ENCODE results near the gene NTN4.

NTN4 gene

GRCh38 chr12:95773320-95773719 is 17.2 kb downstream of the NTN4 start:
- Histone ChIP-seq H3K4me3 (ENCODE audit: low read length) (no peak overlapping the region), H3K36me3 (ENCODE audit: control insufficient read depth, insufficient read depth, low read length) (no peaks in the 10 kb centered on the region), H3K9me3 (ENCODE audit: control insufficient read depth, insufficient read depth, low read length) (no peaks in the 10 kb centered on the region), H3K27ac (ENCODE audit: low read length) (no peak overlapping the region), H3K4me1 (ENCODE audit: control insufficient read depth, insufficient read depth, low read length) (0 out of 2 replicates have a peak, but pooled peaks cover 1% of the 10 kb centered on the region), H3K27me3 (ENCODE audit: control insufficient read depth, insufficient read depth, low read length) (no peaks in the 10 kb centered on the region)
- no CpG with 5 or more reads among the region's 6 CpGs for WGBS (ENCODE audit: insufficient coverage, insufficient read length)
- DNase-seq (ENCODE audit: low read depth, low spot score) = no peak

GRCh38 chr12:95767703-95768102 is 22.9 kb downstream of the NTN4 start:
- WGBS (ENCODE audit: insufficient coverage, insufficient read length) = no CpG with 5 or more reads among the region's 6 CpGs
- Histone ChIP-seq H3K9me3 (ENCODE audit: control insufficient read depth, insufficient read depth, low read length) (no peaks in the 10 kb centered on the region), H3K4me1 (ENCODE audit: control insufficient read depth, insufficient read depth, low read length) (peaks cover 2% of the 10 kb centered on the region; the same call in 1 of the 2 replicates), H3K27ac (ENCODE audit: low read length) (no peak overlapping the region), H3K36me3 (ENCODE audit: control insufficient read depth, insufficient read depth, low read length) (no peaks in the 10 kb centered on the region), H3K4me3 (ENCODE audit: low read length) (no peak overlapping the region), H3K27me3 (ENCODE audit: control insufficient read depth, insufficient read depth, low read length) (no peaks in the 10 kb centered on the region)
- no peak for DNase-seq (ENCODE audit: low read depth, low spot score)

- no peaks in the 10 kb centered on the region for H3K27me3 ChIP-seq (ENCODE audit: control insufficient read depth, insufficient read depth, low read length)
- H3K4me1 ChIP-seq (ENCODE audit: control insufficient read depth, insufficient read depth, low read length) = peaks cover 2% of the 10 kb centered on the region; the same call in 1 of the 2 replicates
- DNase-seq (ENCODE audit: low read depth, low spot score) = no peak
- H3K27ac ChIP-seq (ENCODE audit: low read length) = no peak overlapping the region
- H3K36me3 ChIP-seq (ENCODE audit: control insufficient read depth, insufficient read depth, low read length) = no peaks in the 10 kb centered on the region
- H3K9me3 ChIP-seq (ENCODE audit: control insufficient read depth, insufficient read depth, low read length) = no peaks in the 10 kb centered on the region
- no peak overlapping the region for H3K4me3 ChIP-seq (ENCODE audit: low read length)
- WGBS (ENCODE audit: insufficient coverage, insufficient read length) = no CpG with 5 or more reads among the region's 7 CpGs
Measured at GRCh38 chr12:95766356-95767019, 24.1 kb downstream of the NTN4 start.

- no peaks in the 10 kb centered on the region for H3K27me3 ChIP-seq (ENCODE audit: control insufficient read depth, insufficient read depth, low read length)
Measured at GRCh38 chr12:95764848-95765247, 25.7 kb downstream of the NTN4 start.

GRCh38 chr12:95763809-95764253 is 26.7 kb downstream of the NTN4 start:
- no peak for DNase-seq (ENCODE audit: low read depth, low spot score)
- no peak overlapping the region for H3K27ac ChIP-seq (ENCODE audit: low read length)
- H3K9me3 ChIP-seq (ENCODE audit: control insufficient read depth, insufficient read depth, low read length) = no peaks in the 10 kb centered on the region
- no peak overlapping the region for H3K4me3 ChIP-seq (ENCODE audit: low read length)
- no peaks in the 10 kb centered on the region for H3K36me3 ChIP-seq (ENCODE audit: control insufficient read depth, insufficient read depth, low read length)
- no peaks in the 10 kb centered on the region for H3K27me3 ChIP-seq (ENCODE audit: control insufficient read depth, insufficient read depth, low read length)
- peaks cover 2% of the 10 kb centered on the region; the same call in 1 of the 2 replicates for H3K4me1 ChIP-seq (ENCODE audit: control insufficient read depth, insufficient read depth, low read length)

More at GRCh38 chr12:95764848-95765247, 25.7 kb downstream of the NTN4 start:
- Histone ChIP-seq H3K9me3 (ENCODE audit: control insufficient read depth, insufficient read depth, low read length) (no peaks in the 10 kb centered on the region), H3K4me1 (ENCODE audit: control insufficient read depth, insufficient read depth, low read length) (peaks cover 2% of the 10 kb centered on the region; the same call in 1 of the 2 replicates), H3K4me3 (ENCODE audit: low read length) (no peak overlapping the region), H3K36me3 (ENCODE audit: control insufficient read depth, insufficient read depth, low read length) (no peaks in the 10 kb centered on the region), H3K27ac (ENCODE audit: low read length) (no peak overlapping the region)
- WGBS (ENCODE audit: insufficient coverage, insufficient read length) = no CpG with 5 or more reads among the region's 1 CpG
- DNase-seq (ENCODE audit: low read depth, low spot score) = no peak

GRCh38 chr12:95762123-95762785 is 28.3 kb downstream of the NTN4 start:
- H3K4me1 ChIP-seq (ENCODE audit: control insufficient read depth, insufficient read depth, low read length) = no peaks in the 10 kb centered on the region; the same call in 1 of the 2 replicates
- H3K36me3 ChIP-seq (ENCODE audit: control insufficient read depth, insufficient read depth, low read length) = no peaks in the 10 kb centered on the region
- no peak for DNase-seq (ENCODE audit: low read depth, low spot score)
- H3K27ac ChIP-seq (ENCODE audit: low read length) = no peak overlapping the region
- no CpG with 5 or more reads among the region's 3 CpGs for WGBS (ENCODE audit: insufficient coverage, insufficient read length)
- no peaks in the 10 kb centered on the region for H3K27me3 ChIP-seq (ENCODE audit: control insufficient read depth, insufficient read depth, low read length)
- no peaks in the 10 kb centered on the region for H3K9me3 ChIP-seq (ENCODE audit: control insufficient read depth, insufficient read depth, low read length)
- no peak overlapping the region for H3K4me3 ChIP-seq (ENCODE audit: low read length)

GRCh38 chr12:95760371-95760770 is 30.2 kb downstream of the NTN4 start:
- Histone ChIP-seq H3K4me3 (ENCODE audit: low read length) (no peak overlapping the region), H3K36me3 (ENCODE audit: control insufficient read depth, insufficient read depth, low read length) (no peaks in the 10 kb centered on the region), H3K27ac (ENCODE audit: low read length) (no peak overlapping the region), H3K4me1 (ENCODE audit: control insufficient read depth, insufficient read depth, low read length) (peaks cover under 1% of the 10 kb centered on the region; the same call in 1 of the 2 replicates), H3K9me3 (ENCODE audit: control insufficient read depth, insufficient read depth, low read length) (no peaks in the 10 kb centered on the region), H3K27me3 (ENCODE audit: control insufficient read depth, insufficient read depth, low read length) (no peaks in the 10 kb centered on the region)
- no CpG with 5 or more reads among the region's 3 CpGs for WGBS (ENCODE audit: insufficient coverage, insufficient read length)
- DNase-seq (ENCODE audit: low read depth, low spot score) = no peak

- Histone ChIP-seq H3K4me1 (ENCODE audit: control insufficient read depth, insufficient read depth, low read length) (peaks cover 3% of the 10 kb centered on the region; the same call in 1 of the 2 replicates), H3K36me3 (ENCODE audit: control insufficient read depth, insufficient read depth, low read length) (no peaks in the 10 kb centered on the region), H3K27me3 (ENCODE audit: control insufficient read depth, insufficient read depth, low read length) (no peaks in the 10 kb centered on the region), H3K27ac (ENCODE audit: low read length) (no peak overlapping the region), H3K4me3 (ENCODE audit: low read length) (no peak overlapping the region), H3K9me3 (ENCODE audit: control insufficient read depth, insufficient read depth, low read length) (no peaks in the 10 kb centered on the region)
- DNase-seq (ENCODE audit: low read depth, low spot score) = no peak
- WGBS (ENCODE audit: insufficient coverage, insufficient read length) = no CpG with 5 or more reads among the region's 1 CpG
Measured at GRCh38 chr12:95759718-95760117, 30.8 kb downstream of the NTN4 start.

GRCh38 chr12:95759039-95759438 is 31.5 kb downstream of the NTN4 start:
- H3K27me3 ChIP-seq (ENCODE audit: control insufficient read depth, insufficient read depth, low read length) = no peaks in the 10 kb centered on the region
- no peaks in the 10 kb centered on the region for H3K9me3 ChIP-seq (ENCODE audit: control insufficient read depth, insufficient read depth, low read length)
- no peaks in the 10 kb centered on the region for H3K36me3 ChIP-seq (ENCODE audit: control insufficient read depth, insufficient read depth, low read length)
- no peak for DNase-seq (ENCODE audit: low read depth, low spot score)
- WGBS (ENCODE audit: insufficient coverage, insufficient read length) = no CpG with 5 or more reads among the region's 3 CpGs
- H3K27ac ChIP-seq (ENCODE audit: low read length) = no peak overlapping the region
- H3K4me3 ChIP-seq (ENCODE audit: low read length) = no peak overlapping the region
- peaks cover 3% of the 10 kb centered on the region; the same call in 1 of the 2 replicates for H3K4me1 ChIP-seq (ENCODE audit: control insufficient read depth, insufficient read depth, low read length)

GRCh38 chr12:95756362-95756761 is 34.2 kb downstream of the NTN4 start:
- no peaks in the 10 kb centered on the region for H3K36me3 ChIP-seq (ENCODE audit: control insufficient read depth, insufficient read depth, low read length)
- WGBS (ENCODE audit: insufficient coverage, insufficient read length) = no CpG with 5 or more reads among the region's 5 CpGs
- no peaks in the 10 kb centered on the region for H3K9me3 ChIP-seq (ENCODE audit: control insufficient read depth, insufficient read depth, low read length)
- H3K27ac ChIP-seq (ENCODE audit: low read length) = no peak overlapping the region
- H3K27me3 ChIP-seq (ENCODE audit: control insufficient read depth, insufficient read depth, low read length) = no peaks in the 10 kb centered on the region
- DNase-seq (ENCODE audit: low read depth, low spot score) = no peak
- peaks cover 3% of the 10 kb centered on the region; the same call in 1 of the 2 replicates for H3K4me1 ChIP-seq (ENCODE audit: control insufficient read depth, insufficient read depth, low read length)
- no peak overlapping the region for H3K4me3 ChIP-seq (ENCODE audit: low read length)
